Right kidney (tissue), 1 donor: Measurements from ENCODE around the gene MAP1LC3A.

ENCODE experiments used
- DNase-seq: peaks from one replicate; pipeline ENCODE4 v3.0.0-alpha.2; 2016

MAP1LC3A gene

DNA sequence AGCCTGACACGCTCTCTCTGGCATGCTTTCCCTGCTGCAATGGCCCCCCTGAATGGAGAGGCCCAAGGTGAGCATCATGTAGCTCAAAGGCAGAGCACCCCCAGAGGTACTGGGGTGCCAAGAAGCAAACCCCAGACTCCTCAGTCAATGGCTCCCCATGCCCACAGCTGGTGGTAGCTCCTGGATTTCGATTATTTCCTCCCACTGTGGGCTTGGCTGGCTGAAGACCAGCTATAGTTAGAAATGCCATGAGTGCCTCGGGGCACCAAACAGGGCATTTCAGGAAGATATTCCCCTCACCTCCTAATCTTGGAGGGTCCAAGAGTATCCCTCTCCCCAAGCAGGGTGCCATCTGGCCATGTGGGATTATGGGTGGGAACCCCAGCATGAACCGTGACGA, 16.8 kb downstream of the MAP1LC3A start:
- no peak for DNase-seq

DNA sequence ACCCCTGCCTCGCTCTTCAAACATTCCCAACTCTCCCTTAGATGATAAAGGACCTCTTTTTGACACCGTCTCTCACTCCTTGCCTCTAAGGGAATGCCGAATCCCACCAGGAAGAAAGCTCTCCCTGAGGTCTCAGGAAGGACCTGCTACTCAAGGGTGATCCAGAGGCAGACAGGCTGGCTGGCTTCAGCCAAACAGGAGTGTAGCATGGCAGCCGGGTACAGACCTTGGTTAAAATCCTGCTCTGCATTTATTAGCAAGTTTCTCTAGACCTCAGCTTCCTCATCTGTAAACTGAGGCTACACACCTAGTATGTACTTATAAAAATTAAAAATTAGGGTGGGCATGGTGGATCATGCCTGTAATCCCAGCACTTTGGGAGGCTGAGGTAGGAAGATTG, 17.2 kb downstream of the MAP1LC3A start:
- DNase-seq = no peak

DNA sequence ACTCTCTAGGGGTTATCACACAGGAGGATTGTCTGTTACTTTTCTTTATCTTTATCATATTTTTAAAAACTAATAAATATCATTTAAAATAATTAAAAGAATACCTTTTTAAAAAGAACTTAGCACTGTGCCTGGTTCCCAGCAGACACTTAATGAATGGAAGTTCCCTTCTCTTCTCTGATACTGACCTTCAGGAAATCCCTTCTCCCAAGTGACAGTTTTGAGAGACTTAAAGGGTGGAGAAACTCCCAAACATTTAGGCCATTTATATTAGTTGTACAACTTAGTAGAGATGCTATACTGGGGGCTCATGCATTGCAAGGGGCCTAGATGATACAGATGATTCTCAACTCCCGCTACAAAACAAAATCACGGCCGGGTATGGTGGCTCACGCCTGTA, 18.5 kb downstream of the MAP1LC3A start:
- no peak for DNase-seq

DNA sequence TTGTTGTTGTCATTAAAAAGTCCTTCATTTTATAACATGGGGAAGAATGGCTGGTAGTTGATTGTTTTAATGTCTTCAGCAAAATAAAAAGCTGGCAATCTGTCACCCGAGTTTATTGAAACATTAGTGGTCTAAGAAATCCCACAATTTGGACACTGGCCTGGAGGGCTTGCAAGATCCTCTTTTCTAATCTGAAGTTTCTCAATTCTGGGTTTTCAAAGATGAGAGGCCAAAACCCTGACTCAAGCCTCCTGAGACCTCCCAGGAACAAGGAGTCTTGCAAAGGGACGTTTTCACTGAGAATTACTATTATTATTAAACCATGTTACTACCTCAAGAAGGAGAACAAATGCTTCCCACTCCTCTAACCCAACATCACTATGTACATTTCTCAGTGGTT, 19.5 kb downstream of the MAP1LC3A start:
- DNase-seq = no peak

DNA sequence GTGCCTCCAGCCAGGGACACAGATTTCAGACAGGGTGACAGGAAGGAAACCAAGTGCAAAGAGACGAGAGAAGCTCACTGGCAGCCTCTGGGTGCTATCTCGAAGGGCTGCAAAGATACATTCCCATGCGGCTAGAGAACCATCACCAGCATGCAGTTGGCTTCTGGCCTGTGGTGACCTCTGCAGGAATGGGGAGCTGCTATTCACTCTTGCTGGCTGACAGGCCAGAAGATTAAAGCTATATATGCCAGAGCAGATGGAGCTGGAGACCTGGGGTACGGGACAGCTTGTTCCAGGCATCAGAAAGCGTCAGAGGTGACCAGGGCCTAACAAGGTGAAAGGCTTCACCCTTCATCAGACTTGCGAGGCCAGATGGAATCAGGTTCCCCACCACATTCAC, 20.0 kb downstream of the MAP1LC3A start:
- DNase-seq = no peak

DNA sequence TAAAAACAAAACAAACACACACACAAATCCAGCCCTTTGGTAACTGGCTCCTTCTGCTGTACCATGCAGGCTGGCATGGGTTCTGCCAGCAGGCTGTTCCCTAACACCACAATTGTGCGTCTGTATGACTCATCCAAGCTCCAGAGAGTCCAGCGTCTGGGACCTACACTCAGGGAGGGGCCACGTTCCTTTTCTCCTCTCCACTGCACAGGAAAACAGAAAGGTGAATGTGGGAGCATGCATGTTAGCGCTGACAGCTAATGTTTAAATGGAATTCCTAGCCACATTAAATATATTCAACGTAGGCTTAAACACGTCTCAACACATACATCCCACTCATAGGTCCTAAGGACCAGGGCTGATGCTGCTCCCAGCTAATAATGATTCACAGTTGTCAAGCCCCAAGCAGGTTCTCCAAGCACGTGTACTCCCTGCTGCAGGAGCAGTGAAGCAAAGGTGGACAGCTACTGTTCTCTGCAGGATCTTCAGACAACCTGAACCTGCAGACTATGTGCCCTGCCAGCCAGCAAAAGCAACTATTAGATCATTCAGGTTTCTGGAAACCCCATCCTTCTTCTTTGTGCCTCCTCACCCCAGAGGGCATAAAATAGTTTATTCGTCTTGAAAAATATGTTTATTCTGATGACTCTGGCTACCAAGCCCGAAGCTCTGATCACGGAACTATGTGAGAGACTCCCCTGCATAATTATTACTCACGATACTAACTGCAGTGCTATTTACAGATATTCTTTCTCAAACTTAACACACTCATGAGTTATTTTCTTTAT, 20.9 kb downstream of the MAP1LC3A start:
- peak; percentile 38 for DNase-seq

DNA sequence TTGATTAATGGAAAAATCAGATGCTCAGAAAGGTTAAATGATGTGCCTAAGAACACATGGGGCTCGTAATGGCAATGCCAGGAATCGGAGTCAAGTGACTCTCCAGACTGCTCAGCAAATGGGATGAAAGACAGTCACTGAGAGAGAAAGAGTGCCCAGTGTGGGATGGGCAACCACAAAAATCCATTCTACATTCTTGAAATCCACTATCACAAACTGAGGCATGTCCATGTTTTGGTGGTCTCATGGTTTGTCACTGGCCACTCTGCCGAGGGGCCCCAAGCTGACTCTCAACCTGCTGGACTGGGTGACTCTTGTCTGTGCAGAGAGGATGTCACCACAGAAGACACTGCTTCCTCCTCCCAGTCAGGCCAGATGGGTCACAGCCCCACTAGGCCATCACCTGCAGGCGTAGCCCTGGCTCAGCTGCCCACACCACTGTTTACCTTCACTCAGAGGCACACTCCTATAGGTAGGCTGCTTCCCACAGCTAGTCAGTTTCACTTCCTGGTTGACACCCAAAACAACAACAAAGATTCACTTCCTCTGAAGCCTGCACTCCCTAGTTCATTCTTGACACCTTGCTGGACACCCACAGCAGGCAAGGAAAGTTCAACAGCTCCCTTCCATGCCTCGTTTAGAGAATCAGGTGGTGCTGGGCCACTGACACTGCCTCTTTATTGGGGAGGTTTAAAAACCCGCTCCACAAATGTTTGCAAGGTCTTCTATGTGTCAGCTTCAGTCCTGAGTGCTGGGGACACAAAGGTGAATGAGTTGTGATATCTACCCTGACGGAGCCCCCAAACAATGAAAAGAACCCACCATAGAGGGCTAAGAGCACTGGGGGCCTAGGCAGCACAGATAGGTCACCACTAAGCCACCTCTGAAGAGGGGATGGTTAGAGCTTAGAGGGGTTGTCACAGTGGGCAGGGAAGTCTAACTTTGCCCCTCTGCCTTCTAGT, 21.7 kb downstream of the MAP1LC3A start:
- no peak for DNase-seq

DNA sequence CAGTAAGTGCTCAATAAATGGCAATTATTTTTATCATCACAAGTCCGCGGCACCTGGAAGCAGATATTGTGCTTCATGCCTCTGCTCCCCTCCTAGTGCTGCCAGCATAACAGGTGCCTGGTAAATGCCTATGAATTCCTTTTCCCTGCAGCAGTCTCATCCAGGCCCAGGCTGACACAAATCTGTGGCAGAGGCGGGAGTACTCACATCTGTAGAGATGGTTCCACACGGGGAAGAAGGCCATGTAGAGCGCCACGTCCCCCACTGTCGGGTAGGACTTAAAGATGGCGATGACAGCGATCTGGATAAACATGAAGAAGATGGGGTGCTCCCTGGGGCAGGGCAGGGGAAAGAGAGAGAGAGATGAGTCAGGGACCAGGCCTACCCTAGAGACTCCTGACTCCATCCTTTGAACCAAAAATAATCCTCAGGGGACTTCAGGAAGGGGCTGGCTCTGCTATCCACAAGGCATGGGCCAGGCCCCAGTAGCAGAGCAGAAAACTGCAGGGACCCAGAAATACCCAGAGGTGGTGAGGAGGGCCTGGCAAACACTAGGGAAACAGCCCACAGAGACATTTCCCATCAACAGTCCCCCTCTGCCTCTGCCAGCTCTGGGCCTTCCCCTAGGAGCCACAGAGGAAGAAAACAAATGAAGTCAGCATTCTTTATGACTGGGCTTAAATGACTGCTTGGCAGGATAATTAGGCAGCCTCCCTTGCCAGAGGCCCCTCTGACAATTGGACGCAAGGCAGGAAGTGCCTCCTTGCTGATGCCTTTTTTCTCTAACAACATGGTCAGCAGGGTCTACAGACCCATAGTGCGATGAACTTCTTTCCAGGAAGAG, 23.0 kb downstream of the MAP1LC3A start:
- DNase-seq = no peak

DNA sequence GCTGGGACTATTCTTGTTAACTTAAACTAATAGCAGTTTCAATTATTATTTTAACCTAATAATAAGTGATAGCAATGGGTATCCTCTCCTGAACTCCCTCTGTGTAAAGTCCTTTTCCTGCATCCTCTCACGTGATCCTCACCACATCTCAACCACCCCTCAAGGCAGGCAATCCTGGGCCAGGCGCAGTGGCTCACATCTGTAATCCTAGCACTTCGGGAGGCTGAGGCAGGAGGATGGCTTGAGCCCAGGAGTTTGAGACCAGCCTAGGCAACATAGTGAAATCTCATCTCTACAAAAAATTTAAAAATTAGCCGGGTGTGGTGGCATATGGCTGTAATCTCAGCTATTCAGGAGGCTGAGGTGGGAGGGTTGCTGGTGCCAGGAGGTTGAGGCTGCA, 23.7 kb downstream of the MAP1LC3A start:
- no peak for DNase-seq

DNA sequence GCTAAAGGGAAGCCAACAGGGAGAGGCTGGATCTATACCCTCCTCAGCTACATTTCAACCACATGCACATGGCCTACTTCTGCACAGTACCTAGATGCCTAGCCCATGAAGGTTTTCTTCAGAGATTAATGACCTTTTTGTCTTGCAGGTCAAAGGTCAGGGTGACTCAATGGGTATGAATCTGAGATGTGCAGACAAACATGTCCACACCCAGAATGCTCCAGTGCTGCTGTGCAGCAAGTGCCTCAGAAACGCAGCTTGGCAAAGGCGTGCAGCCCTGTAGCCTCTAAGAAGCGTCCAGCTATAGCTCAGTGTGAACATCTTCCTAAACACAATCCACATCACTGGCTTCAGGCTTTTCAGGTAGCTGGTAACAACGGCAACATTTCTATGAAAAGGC, 24.4 kb downstream of the MAP1LC3A start:
- no peak for DNase-seq

DNA sequence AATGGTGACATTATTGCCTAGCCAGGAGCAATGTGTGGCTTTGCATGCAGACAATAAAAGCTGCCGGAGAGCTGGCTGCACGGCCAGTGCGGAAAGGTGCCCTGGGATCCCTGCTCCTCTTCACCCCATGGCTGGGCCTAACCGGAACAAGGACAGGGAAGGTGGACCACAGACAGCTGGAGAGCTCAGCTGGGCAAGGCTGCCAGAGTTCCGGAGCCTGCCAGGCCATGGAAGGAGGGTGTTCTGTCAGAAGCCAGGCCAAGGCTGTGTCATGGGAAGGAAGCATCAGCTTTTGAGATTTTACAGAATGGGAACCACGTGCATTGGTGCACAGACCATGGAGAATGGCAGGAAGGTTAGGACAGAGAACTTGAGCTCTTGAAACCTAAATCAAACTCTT, 25.0 kb downstream of the MAP1LC3A start:
- no peak for DNase-seq

DNA sequence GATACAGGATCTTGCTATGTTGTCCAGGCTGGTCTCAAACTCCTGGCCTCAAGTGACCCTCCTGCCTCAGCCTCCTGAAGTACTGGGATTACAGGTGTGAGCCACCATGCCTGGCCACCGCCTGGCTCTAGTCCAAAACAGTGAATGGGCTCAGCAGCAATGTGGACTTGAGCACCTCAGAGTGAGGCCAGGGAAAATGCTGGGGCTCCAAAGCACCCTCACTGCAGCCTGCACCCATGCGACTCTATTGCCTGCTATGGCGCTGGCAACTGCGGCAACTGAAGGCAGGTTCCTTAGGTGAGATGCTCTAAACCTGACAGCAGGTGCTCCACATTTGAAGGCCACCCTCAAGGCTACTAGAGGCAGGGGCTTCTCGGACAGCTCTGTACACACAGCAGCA, 26.5 kb downstream of the MAP1LC3A start:
- DNase-seq = no peak

DNA sequence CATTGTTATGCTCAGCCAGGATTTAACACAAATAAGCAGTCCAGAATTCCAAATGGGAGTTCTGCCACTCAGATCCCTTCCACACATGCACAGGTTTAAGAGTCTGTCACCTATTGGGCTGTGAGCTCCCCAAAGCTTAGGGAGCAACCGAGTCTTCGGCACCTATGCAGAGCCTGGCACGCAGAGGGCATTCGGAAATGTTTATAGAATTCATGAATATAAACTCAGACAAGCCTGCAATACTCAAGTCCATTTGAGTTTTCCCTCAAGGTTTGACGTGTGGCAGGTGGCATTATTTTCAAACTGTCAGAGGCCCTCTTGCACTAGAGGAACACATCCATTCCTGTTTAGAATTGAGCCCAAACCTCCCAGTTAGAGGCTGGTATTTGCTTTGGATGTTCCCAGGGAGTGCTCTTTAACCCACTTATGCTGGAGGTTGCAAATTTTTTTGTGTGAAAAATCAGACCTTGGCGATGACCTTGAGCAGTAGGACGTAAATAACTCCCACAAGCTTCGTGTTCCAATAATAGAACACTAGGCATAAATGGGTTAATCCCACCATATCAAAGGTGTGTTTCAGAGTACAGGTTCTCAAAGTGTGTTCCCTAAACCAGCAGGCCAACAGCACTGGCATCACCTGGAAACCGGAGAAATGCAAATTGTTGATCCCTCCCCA, 28.1 kb downstream of the MAP1LC3A start:
- DNase-seq = no peak

DNA sequence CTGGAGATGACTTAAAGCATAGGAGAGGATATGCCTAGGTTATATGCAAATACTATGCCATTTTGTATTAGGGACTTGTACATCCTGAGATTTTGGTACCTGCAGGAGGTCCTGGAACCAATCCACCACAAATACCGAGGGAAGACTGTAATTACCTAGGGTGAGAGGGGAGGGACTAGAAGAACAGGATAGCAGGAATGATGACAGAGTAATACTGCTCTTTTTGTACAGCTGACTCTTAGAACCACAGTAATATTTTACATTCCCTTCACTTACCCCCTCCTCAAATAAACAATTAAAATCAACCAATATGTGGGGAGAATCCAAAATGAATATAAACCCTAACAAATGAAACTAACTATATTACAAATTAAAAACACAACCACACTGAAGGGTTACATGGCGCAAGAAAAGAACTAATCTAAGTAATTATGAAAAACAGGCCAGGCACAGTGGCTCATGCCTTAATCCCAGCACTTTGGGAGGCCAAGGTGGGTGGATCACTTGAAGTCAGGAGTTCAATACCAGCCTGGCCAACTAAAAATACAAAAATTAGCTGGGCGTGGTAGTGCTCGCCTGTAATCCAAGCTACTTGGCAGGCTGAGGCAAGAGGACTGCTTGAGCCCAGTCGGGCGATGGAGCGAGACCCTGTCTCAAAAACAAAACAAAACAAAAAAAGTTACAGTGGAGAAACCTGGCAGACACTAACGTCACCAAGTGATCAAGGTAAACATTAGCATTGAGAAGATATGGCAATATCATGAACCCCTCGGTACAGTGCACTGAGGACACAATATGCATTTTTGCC, 37.1 kb downstream of the MAP1LC3A start:
- DNase-seq = no peak

DNA sequence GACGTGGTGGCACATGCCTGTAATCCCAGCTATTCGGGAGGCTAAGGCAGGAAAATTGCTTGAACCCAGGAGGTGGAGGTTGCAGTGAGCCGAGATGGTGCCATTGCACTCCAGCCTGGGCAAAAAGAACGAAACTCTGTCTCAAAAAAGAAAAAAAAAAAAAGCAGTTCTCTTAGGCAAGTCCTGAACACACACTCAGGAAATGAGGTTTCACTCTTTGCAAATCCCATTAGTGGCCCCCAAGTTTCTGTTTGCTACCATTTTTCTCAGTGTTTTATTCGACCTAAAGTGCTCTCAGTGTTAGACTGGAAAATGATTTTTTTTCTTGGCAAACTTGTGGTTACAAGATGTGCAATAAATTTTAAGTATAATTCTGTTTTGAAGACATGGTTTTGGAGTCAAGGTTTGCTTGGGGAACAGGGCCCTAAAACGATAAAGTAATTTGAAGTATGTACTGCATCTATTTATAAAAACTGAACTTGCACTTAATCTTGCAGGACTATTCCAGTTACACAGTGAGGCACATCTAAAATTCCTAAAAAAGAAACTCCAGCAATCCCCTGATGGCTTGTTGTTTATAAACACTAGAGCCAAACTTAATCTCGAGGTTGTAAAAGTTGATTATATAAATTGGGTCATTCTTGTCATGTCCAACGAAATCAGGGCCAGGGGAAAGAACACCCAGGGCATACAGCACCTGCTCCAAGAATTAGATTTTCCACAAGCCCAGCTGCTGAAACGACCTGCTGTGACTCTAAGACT, 42.6 kb downstream of the MAP1LC3A start:
- no peak for DNase-seq

DNA sequence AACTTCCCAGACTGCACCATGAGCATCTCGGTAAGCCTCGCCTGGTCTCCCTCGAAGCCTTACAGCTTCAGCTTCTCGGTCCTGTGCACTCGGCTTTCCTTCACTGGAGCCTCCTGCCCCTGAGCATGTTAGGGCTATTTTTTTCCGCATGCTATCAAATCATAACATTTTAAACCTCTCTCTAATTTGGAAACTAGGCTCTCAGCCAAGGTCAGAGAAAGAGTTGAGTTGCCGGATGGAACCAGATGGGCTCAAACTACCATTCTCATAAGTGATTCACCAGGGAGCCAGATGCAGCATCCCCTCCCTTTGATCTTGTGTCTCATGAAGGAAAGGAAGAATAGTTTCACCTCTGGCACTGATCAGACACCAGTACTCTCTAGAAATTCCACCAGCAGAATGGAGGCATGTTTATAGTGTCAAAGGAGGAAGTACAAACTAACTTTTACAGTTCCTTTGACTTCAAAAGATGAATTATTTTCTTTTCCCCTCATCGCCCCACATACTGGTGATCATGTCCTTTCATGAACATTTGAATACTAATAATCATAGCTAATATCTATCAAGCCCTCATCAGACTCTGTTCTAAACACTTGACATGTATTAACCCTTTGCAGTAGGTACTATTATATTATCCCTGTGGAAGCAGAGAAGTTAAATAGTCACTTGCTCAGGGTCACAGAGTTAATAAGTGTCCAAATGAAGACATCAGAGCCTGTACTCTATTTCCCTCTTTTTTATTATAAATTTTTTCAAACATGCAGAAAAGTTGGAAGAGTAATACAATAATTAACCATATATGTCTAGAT, 46.7 kb downstream of the MAP1LC3A start:
- DNase-seq = peak; percentile 13

DNA sequence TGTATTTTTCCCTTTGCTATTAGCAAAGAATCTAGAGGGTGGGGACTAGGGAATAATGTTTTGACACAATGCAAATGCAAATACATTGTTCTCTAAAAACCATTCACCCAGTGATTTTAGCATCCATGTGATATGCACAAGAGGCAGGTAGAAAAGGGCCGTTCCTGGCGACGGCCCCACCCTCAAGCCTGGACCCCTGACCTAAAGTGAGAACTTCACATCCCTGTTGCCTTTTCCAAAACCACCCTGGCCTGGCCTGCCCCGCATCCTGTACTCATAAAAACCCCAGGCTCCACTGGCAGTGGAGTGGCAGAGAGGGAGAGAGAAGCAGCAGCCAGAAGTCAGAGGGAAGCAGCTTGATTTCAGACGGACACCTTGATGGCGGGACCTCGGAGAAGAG, 48.5 kb downstream of the MAP1LC3A start:
- no peak for DNase-seq
